ENCODE data around the gene ACBD6.

Gene ACBD6

GRCh38 chr1:180456191-180456590 is 46.2 kb downstream of the ACBD6 start (continued):
- no peak for TF ChIP-seq ZNF768 (tag by site-specific recombination; IDR thresholded peaks at IDR 0.05)
- no peak for TF ChIP-seq RBAK (tag by site-specific recombination; IDR thresholded peaks at IDR 0.05)
- no peak for TF ChIP-seq YY1 (tag by site-specific recombination; IDR thresholded peaks at IDR 0.05)
- TF ChIP-seq IKZF3 (tag by site-specific recombination; IDR thresholded peaks at IDR 0.05), result no peak
- TF ChIP-seq ZNF423 (tag by site-specific recombination; IDR thresholded peaks at IDR 0.05), result no peak
- no peak for TF ChIP-seq PBX3 (CRISPR knock-in tag; IDR thresholded peaks at IDR 0.05)
- TF ChIP-seq ZNF10 (tag by site-specific recombination; IDR thresholded peaks at IDR 0.05), result no peak
- no peak for TF ChIP-seq SP2 (tag by site-specific recombination; IDR thresholded peaks at IDR 0.05)

- Histone ChIP-seq H3K36me3 (ENCODE audit: control insufficient read depth in 2 of 2, insufficient read depth in 1 of 2, low read length in 2 of 2) (no peaks in the 10 kb centered on the region), H3K4me1 (ENCODE audit: control insufficient read depth, insufficient read depth, low read length) (no peaks in the 10 kb centered on the region), H3K9me3 (ENCODE audit: control insufficient read depth, insufficient read depth, low read depth, low read length) (no peaks in the 10 kb centered on the region), H3K4me3 (ENCODE audit: low read depth, low read length) (no peak overlapping the region), H3K27ac (ENCODE audit: extremely low read depth, low read depth, low read length) (no peak overlapping the region)
- no peak for TF ChIP-seq ZNF223 (tag by site-specific recombination; IDR thresholded peaks at IDR 0.05)
- 0 out of 2 replicates have a peak, but pooled peaks have one; percentile 39 for TF ChIP-seq ZNF146 (tag by site-specific recombination; IDR thresholded peaks at IDR 0.05)
- ChIA-PET CTCF (interaction anchor here (0.6 to 0.7 kb wide), 2 partner anchors 16 to 32 kb away, joined by 3 to 5 read pairs; no protein-coding TSS in a partner anchor), POLR2A (no interaction called here)
These were observed 50.9 kb downstream of the ACBD6 start for GRCh38 chr1:180451504-180451903.

- Histone ChIP-seq H3K4me1 (ENCODE audit: control insufficient read depth, insufficient read depth, low read length) (no peaks in the 10 kb centered on the region), H3K4me3 (ENCODE audit: low read depth, low read length) (no peak overlapping the region), H3K27ac (ENCODE audit: extremely low read depth, low read depth, low read length) (no peak overlapping the region), H3K36me3 (ENCODE audit: control insufficient read depth in 2 of 2, insufficient read depth in 1 of 2, low read length in 2 of 2) (no peaks in the 10 kb centered on the region), H3K9me3 (ENCODE audit: control insufficient read depth, insufficient read depth, low read depth, low read length) (no peaks in the 10 kb centered on the region)
- TF ChIP-seq ZIC2 (tag by site-specific recombination; IDR thresholded peaks at IDR 0.05), result no peak
- TF ChIP-seq KLF10 (tag by site-specific recombination; IDR thresholded peaks at IDR 0.05), result no peak
- TF ChIP-seq ZBTB10 (tag by site-specific recombination; IDR thresholded peaks at IDR 0.05), result no peak
- TF ChIP-seq ZNF48 (tag by site-specific recombination; IDR thresholded peaks at IDR 0.05), result no peak
- TF ChIP-seq KLF8 (tag by site-specific recombination; IDR thresholded peaks at IDR 0.05), result no peak
- no peak for TF ChIP-seq ZNF266 (tag by site-specific recombination; IDR thresholded peaks at IDR 0.05; ENCODE audit: low read depth)
- no peak for TF ChIP-seq RBAK (tag by site-specific recombination; IDR thresholded peaks at IDR 0.05)
- TF ChIP-seq REPIN1 (tag by site-specific recombination; IDR thresholded peaks at IDR 0.05; ENCODE audit: low read depth), result no peak
- CTCF ChIA-PET, result interaction anchor here (1.2 kb wide), 1 partner anchor 19 kb away, joined by 3 read pairs; no protein-coding TSS in a partner anchor
- POLR2A ChIA-PET, result no interaction called here
These were observed 57.9 kb downstream of the ACBD6 start for GRCh38 chr1:180444522-180444921.

- ChIA-PET CTCF (no interaction called here), POLR2A (no interaction called here)
- no peaks in the 10 kb centered on the region for H3K36me3 ChIP-seq (ENCODE audit: control insufficient read depth in 2 of 2, insufficient read depth in 1 of 2, low read length in 2 of 2)
- no peaks in the 10 kb centered on the region for H3K9me3 ChIP-seq (ENCODE audit: control insufficient read depth, insufficient read depth, low read depth, low read length)
- H3K4me1 ChIP-seq (ENCODE audit: control insufficient read depth, insufficient read depth, low read length), result no peaks in the 10 kb centered on the region
- no peak overlapping the region for H3K27ac ChIP-seq (ENCODE audit: extremely low read depth, low read depth, low read length)
- H3K4me3 ChIP-seq (ENCODE audit: low read depth, low read length), result no peak overlapping the region
- TF ChIP-seq ZNF610 (tag by site-specific recombination; IDR thresholded peaks at IDR 0.05; ENCODE audit: borderline replicate concordance) (no peak), ZNF223 (tag by site-specific recombination; IDR thresholded peaks at IDR 0.05) (no peak), ZNF354C (tag by site-specific recombination; IDR thresholded peaks at IDR 0.05; ENCODE audit: borderline replicate concordance, low read depth) (no peak), ZBTB1 (tag by site-specific recombination; IDR thresholded peaks at IDR 0.05) (no peak), REST (tag by site-specific recombination; IDR thresholded peaks at IDR 0.05) (no peak), ZNF121 (tag by site-specific recombination; IDR thresholded peaks at IDR 0.05) (no peak), ZNF658 (tag by site-specific recombination; IDR thresholded peaks at IDR 0.05) (no peak)
These were observed 62.0 kb downstream of the ACBD6 start for GRCh38 chr1:180440335-180440734.

Measured in HEK293 (cell line).